ENCODE results near the gene C19orf38.

DNA sequence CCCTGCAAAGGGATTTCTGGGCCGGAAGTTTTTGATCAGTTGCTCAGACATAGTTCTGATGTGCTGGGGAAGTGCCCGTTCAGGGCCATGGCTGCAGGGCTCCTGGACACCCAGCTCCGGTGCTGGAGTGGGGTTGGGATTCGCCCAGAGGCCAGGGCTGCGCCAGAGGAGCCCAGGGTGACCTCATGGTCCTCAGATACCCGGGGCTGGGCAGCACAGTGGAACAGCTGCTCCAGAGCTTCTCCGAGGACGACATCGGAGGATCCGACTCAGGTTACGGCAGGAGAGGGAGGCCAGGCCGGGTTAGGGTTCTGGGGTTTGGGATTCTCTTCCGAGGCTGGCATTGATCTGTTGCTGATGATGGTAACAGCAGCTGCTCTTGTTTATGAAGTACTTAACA is 44.0 kb downstream of the C19orf38 start:
- TF ChIP-seq, protein P1, sequence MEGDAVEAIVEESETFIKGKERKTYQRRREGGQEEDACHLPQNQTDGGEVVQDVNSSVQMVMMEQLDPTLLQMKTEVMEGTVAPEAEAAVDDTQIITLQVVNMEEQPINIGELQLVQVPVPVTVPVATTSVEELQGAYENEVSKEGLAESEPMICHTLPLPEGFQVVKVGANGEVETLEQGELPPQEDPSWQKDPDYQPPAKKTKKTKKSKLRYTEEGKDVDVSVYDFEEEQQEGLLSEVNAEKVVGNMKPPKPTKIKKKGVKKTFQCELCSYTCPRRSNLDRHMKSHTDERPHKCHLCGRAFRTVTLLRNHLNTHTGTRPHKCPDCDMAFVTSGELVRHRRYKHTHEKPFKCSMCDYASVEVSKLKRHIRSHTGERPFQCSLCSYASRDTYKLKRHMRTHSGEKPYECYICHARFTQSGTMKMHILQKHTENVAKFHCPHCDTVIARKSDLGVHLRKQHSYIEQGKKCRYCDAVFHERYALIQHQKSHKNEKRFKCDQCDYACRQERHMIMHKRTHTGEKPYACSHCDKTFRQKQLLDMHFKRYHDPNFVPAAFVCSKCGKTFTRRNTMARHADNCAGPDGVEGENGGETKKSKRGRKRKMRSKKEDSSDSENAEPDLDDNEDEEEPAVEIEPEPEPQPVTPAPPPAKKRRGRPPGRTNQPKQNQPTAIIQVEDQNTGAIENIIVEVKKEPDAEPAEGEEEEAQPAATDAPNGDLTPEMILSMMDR (IDR thresholded peaks at IDR 0.05) = no peak
- TF ChIP-seq EP300 (IDR thresholded peaks at IDR 0.05) (no peak), POLR2A (IDR thresholded peaks at IDR 0.05) (no peak)
